GM19452 (cell line): ENCODE measurements around the gene LRRC26.
A peak's percentile ranks its signal among the peaks of the same experiment; 100 is the strongest.

Experiments used
- ATAC-seq: cut with Tn5 transposase; IDR thresholded peaks from one replicate; pipeline ENCODE4 v1.9.1; 2021; ENCODE audit not compliant: unreplicated experiment

The LRRC26 gene

DNA sequence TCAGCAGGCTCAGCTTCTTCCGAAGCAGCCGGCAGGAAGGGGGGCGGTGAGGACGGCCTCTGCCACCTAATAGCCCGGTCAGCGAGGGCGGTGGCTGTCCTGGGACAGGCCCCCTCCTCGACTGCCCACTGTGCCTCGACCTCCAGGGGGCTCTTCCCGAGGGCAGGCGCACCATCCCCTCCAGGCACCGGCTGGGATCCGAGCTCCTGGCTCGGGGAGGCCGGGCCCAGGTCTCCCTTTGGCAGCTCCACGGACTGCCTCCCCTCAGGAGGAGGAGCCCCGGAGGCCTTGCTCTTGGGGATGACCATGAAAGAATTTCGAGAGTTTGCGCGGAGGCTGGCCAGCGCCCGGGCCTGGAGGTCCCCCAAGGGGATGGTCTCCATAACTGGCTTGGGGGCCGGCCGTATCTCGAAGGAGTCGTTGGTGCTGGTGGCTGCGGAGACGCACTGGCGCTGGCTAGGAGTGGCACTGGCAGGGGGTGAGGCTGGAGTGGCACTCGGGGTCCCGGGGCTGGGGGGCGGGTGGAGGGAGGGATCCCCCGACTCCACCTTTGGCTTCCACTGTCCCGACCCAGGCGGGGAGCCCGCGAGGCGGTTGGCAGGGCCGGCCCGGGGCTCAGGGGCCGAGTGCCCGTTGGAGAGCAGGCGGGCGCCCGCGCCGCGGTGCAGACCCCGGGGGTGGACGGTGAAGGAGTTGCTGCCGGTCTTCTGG is 29.7 kb upstream of the LRRC26 start:
- no peak for ATAC-seq

DNA sequence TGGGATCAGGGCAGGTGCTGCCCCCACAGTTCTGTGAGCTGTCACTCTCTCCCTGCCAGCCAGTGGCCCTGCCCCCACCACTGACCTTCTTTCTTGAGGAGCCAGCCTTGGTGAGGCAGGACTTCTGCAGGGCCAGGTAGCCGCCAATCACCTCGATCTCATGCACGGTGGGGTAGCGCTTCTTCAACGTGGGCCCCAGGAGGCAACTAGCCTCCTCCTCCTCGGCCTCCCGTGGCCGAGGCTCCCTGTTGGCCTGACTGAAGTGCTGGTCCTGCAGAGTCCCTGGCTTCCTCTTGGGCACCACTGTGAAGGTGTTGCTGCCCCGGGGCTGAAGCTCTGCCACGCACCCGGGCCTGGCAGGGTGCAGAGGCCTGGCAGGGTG is 29.0 kb upstream of the LRRC26 start:
- ATAC-seq: no peak

DNA sequence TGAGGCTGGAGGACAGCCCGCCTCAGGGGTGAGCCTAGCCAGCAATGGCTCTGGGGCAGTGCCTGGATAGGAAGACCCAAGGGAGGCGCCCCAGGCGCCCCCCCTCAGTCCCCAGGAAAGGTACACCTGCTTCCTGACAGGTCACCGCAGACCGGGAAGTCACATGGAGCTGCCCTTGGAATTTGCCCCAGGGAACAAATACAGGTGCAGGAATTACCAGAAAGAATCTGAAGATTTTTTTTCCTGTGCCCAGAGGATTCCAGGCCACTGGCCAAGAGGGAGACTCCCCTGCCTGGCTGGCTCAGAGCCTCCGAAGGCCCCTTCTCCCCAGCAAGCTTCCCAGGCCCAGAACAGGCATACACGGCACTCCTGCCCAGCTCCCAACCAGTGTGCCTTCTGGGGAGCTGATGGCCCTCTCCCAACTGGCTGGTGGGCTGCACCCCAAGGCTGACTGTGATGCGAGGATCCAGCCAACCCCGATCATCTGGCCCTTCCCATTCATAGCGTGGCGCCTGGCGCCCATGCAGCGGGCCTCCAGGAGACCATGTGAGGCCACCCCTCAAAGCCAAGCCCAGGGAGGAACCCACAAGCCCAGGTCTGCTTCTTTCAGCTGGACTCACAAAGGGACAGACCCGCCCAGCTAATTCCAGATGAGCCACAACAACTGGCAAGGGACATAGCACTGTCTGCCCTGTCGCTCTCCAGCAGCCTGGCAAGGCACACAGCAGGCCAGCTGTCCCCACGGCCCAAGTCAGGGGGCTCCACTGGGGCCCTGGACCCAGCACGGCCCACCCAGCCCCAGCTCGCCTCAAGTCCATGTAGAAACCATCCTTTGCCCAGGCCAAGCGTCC is 28.4 kb upstream of the LRRC26 start:
- ATAC-seq: no peak

DNA sequence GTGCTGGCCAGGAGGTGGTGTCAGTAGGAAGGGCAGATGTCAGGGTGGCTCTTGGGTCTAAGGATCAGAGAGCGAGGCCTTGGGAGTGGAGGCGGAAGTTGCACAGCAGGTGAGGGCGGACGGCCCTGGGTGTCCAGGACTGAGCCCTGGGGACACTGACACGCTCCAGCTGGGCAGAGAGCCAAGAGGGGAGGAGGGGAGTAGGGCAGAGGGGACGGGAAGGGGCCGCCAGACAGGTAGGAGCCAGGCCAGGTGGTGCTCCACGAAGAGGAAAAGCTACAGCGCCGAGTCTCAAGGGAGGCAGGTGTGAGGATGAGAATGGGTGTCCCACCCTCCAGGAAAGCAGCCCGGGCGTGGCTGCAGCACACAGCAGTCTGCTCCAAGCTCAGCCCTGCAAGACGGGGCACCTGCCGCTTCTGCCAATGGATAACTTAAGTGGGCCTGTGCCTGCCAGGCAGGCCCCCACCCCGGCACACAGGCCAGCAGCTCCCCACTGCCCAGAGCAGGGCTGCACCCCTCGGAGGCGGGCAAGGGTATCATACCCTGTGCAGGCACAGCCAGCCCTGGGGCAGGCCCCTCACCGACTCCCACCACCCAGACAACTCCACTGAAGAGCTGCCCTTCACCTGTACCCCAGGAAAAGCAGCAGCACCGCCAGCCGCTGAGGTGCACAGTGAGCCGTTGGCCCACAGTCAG is 25.8 kb upstream of the LRRC26 start:
- no peak for ATAC-seq

DNA sequence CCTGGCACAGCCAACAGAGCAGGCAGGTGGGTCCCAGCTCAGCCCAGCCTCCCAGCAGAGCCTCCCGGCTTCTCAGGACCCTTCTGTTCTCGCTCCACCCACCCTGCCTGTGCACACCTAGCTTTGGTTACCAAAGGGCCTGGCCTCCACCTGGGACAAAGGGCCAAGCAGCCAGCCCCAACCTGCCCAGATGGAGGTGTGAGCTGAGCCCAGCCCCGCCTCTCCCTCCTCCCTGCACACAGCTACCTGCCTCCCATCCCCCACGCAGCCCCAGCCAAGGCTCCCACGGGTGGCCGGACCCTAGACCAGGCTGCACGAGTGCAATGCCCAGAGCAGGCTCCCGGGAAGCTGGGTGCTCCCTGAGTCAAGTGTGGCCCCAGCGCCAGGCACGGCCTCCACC is 25.1 kb upstream of the LRRC26 start:
- ATAC-seq: no peak

DNA sequence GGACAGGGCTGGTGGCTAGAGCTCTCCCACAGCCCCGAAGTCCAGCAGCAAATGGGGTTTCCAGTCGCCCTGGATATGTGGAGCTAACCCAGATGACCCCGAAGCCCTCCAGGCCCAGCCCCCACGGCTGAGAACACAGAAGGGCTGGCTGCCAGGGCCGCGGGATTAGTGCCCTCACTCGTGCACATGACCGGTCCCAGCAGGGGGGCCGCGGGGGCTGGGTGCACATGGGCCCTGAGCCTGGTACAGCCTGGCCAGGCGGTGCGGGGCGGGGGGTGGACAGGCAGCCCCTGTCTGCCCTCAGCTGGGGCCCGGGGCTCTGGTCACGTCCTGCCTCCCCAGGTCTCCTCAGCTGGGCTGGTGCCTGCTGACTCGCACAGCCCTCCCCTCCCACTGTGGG is 24.5 kb upstream of the LRRC26 start:
- no peak for ATAC-seq

DNA sequence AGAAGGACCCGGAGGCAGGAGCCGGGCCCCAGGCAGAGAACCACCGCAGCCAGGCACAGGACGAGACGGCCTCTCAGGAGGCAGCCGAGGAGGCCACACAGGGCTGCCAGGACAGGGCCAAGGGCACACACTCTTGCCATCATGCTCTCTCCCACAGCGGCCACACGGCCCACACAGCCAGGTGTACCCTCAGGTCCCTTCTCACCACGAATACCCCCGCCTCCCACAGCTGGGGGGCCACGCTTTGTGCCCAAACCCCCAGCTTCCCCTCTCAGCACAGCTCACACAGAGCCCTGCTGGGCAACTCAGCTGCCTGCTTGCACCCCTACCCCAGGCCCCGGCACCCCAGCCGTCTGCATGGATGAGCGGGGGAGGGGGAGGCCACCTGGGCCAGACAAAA is 23.9 kb upstream of the LRRC26 start:
- no peak for ATAC-seq

DNA sequence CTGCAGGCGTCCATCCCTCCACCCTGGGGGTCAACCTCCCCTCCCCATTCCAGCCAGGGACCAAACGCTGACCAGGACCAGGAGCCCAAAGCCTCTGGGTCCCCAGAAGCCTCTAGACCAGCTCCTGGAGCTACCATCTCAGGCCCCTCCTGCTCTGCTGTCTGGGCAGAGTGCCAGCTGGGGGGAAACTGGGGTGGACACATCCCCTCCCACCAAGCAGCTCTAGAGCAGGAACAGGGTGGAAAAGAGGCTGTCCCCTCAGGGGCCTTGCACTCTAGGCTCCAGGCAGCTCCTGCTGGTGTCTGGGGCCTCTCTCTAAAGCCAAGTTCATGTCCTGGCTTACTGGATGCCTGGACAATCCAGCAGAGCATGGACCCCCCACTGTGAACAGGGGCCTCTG is 23.0 kb upstream of the LRRC26 start:
- ATAC-seq: no peak

DNA sequence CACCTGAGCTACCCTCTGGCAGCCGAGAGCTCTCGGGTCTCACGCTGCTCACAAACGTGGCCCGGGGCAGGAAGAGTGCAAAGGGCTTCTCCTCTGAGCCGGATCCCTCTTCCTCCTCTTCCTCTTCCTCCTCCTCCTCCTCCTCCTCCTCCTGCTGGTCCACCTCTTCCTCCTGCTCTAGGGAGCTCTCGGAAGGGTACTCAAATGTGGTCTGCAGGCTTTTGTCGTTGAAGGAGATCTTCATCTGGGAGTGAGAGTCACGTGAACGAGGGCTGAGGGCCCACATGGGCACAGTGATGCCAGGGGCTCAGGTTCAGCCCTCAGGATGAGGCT is 22.6 kb upstream of the LRRC26 start:
- ATAC-seq: no peak

DNA sequence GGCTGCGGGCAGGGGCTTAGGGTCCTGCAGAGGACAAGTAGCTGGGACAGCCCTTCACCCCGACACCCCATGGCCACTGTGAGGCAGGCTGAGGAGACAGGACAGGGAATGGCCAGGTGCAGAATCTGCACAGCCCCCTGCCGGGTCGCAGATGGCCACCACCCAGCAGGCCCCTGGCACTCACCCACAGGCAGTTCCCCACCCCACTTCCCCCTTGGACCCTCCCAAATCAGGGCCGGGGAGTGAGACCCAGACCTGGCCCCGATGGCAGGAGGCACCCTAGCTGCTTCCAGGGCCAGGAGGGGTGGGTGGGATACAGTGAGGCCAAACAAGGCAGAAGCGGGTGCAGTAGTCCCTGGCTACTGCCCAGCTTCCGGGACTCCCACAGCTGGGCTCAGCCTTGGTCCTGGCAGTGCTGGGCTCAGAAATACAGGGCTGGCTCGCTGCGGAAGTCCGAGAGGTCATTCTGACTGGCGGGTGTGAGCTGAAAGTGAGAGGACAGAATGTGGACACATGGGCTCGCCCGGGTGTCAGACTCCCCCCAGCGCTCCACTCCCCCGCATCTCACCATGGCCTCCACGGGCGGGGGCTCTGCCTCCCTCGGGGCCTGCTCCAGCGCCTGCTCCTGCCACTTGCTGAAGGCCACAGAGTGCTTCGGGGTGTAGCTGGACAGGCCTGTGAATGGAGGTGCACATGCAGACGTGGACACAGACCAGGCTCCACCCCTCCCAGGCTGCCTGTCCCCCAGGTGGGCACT is 22.0 kb upstream of the LRRC26 start:
- ATAC-seq: no peak

DNA sequence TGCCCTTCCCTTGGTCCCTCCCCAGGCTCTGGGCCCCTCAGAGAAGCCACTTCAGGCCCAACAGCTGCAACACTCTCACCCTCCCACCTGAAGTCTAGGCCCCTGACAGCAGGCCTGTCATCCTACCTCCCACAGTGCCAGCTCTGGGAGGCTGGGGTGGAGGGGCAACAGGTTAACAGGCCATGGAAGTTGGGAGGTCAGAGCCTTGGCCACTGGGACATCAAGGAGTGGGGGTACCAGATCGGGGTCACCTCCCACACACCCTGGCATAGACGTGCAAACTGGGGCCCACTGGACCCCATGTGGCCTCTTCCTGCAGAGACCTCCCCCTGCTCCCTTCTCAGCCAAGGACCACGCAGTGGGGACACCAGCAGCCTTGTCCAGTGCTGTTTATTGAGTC is 21.4 kb upstream of the LRRC26 start:
- ATAC-seq: no peak

DNA sequence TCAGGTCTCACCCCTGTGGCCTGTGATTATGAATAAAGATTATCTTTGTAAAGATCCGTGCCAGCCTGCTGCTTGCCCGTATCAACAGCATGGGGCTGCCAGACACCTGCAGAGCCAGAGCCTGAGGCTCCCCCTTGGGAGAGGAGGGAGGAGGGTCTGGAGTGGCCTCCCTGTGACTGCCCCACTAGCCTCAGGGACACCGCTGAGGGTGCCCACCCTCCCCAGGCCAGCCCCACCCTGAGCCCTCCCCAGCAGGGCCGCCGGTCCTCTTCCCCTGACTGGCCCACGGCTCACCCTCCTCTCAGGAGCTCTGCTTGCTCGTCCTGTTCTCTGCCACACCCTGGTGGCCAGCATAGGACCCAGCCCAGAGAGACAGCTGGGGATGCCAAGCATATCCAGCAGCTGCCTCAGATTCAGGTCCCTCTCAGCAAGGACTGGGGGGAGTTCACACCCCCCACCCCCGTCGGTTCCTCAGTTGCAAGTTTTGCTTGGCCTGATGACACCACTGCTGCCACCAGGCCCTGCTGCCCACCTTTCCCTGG is 20.5 kb upstream of the LRRC26 start:
- ATAC-seq: no peak

DNA sequence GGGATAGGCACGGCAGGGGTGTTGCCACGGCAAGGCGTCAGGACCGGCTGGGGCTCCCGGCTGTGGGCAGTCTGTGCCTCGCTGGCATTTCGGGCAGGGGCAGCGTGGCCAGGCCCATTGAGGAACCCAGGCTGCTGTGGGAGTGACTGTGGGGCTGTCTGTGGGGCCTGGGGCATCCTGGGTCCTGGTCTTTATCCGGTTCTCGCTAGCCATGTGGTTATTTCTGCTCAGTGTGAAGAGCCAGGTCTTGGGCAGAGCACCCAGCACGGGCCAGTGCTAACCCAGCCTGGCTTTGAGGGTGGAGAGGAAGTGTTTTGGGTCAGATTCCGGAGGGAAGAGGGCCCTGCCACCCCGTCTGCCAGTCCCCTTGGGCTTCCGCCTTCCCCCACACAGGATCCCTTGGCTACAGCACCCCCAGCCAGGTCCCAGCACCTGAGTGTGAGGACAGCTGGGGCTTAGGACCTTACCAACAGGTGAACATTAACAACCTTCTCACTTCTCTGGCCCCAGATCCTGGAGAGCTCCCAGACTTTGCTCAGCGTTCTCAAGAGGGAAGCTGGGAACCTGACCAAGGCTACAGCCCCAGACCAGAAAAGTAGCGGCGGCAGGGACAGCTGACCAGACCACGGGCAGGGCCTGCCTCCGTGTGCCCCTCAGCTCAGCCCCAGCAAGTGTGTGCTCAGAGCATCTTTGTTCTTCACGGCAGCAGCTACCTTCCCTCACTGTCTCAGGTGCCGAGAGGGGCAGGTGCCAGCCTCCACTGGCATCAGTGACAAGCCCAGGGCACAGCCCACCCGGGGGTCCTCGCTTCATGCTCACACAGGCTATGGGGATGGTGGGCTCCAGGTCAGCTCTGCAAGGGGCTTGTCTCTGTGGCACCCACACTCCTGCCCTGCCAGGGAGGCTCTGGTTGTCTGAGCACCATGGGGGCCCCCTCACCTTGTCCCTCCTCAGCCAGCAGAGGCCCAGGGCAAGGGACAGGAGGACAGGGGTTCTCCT is 19.7 kb upstream of the LRRC26 start:
- no peak for ATAC-seq

DNA sequence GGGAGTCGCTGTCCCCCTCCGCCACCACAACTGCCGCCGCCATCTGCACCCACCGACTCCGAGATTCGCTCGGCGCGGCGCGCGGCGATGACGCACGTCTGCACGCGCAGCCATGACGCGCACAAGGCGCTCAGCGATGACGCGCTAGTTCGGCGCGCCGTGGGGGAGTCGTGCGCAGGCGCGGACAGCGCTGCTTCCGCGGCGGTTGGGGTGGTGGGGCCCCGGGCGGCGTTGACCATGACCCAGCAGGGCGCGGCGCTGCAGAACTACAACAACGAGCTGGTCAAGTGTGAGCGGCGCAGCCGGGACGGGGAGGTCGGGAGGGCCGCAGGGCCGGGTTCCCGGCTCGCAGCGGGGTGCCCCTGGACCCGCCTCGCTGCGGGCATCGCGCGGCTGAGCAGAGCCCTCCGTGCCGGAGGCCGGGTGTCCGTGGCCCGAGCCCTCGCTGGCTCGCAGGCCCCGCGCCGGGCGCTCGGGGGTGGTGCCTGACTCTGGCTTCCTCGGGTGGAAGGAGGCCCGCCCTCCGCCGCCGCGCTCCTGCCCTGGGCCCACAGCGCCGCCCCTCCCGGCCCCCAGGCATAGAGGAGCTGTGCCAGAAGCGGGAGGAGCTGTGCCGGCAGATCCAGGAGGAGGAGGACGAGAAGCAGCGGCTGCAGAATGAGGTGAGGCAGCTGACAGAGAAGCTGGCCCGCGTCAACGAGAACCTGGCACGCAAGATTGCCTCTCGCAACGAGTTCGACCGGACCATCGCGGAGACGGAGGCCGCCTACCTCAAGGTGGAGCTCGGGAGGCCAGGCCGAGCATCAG is 18.8 kb upstream of the LRRC26 start, which contains the start of the genes ANAPC2 and SSNA1:
ANAPC2 (minus strand) TSS at position 71 of the 807 bp plus-strand sequence; CDS start at position 43, 28 bp downstream.
SSNA1 (plus strand) TSS at position 187 of the 807 bp plus-strand sequence; CDS start at position 238, 51 bp downstream.
- ATAC-seq: peak; percentile 80

DNA sequence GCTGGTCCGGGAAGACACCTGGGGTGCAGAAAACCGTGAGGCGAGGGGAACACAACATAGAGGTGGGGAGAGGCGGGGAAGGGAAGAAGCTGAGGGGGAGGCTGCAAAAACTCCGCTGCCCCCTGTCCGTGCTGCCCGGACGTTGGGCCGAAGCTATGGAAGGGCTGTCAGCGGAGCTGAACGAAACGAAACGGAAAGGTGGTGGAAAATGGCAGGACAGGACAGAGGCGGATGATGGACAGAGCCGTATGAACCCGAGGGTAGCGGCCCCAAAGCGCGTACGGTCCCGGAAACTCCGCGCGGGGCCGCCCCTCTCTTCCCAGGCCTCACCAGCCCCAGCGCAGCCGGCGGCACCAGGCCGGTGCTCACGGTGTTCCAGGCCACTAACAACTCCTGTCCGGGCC is 18.2 kb upstream of the LRRC26 start:
- peak; percentile 5 for ATAC-seq

DNA sequence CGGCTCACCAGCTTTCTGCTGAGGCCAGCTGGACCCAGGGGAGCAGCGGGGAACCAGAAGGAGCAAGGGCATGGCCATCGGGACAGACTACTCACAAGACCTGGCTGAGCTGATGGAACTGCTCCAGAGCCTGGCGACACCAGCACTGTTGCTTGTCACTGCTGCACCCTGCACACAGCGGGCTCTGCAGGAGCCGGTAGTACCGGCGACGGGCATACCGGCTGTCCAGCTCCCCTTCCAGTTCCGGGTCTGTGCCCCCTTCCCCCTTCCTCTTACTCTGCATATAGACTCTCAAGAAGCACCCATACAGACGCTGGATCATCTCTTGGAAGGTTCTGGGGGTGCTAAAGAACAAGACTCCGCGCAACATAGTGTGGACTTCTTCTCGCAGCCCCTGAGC is 17.5 kb upstream of the LRRC26 start:
- no peak for ATAC-seq

DNA sequence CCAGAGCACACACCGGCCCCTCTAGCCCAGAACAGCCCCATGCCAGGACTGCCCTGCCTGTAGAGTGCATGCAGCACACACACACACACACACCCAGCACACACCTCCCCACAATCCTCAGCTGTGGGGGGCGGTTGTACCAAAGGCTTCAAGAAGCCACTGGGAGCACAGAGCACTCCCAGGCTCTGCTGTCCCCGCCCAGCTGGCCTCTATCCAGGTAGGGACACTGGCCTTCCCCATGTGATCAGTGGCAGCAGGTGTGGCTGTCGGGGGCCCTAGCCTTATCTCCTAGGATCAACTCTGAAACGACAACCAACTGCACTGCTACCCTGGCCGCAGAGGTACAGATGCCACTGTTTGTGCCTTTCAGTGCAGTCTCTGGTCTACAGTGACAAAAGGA is 16.5 kb upstream of the LRRC26 start:
- no peak for ATAC-seq

DNA sequence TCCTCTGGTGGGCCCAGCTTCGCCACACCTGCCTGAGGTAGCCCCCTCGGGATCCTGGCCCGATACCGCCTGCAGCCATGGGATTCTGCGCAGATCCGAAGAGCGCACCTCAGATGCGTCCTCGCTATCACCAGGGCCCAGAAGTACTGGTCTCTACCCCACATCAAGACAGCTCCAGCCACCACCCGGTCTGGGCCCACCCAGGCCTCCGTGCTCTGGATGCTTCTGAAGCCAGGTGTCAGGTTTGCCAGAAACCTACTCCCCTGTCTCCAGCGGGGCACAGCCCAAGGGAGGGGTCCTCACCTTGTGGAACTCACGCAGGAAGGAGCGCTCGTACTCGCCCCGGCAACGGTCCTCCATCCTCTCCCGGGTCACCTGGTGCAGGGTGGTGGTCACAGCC is 16.1 kb upstream of the LRRC26 start:
- no peak for ATAC-seq
